ENCODE measurements around the gene TXNIP. TPM values are rescaled to one million over a fixed set of nuclear protein-coding genes. Genes with fewer than 3 reads are reported as not detected.

TXNIP gene
- total RNA-seq, 1 donor from 2014 or later = 157 TPM

DNA sequence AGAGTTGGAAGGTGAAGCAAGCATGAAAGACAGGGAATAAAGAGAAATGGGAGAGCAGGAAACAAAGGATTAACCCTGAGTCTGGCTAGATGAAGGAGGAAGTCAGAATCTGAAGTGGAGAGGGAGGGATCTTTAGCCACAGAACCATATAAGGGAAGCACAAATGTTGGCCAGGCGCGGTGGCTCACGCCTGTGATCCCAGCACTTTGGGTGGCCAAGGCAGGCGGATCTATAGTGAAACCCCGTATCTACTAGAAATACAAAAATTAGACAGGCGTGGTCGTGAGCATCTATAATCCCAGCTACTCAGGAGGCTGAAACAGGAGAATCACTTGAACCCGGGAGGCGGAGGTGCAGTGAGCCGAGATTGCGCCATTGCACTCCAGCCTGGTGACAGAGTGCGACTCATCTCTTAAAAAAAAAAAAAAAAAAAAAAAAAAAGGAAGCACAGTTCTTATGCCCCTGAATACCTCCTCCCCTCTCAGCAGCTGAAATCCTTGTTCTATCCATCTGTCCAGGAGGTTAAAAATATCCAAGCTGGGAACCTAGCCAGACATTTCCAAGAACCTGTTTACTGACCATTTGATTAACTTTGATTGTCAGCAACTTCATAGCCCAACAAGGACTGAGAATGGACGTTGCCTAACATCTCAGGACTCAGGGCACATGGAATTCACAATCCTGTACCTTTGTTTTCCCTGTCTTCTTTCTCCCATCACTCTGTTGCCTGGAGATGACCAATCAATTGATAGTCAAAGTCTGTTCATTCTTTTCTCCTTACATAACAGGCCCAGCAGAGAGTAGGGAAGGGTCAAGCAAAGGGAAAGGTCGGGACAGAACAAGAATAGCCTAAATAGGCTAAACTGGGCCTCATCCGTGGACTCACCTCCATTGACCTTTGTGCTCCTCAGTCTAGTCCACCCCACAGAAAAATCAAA is 10.6 kb downstream of the TXNIP start:
- H3K27ac ChIP-seq (ENCODE audit: low read depth, low read length) = no peak overlapping the region
- peak overlapping the region; percentile 62 for H2AFZ ChIP-seq (ENCODE audit: low read depth, low read length)
- DNase-seq (ENCODE audit: low read depth) = peak; percentile 44
- Mint-ChIP-seq H3K27me3 (ENCODE audit: low read depth, unreplicated experiment) (no peaks in the 10 kb centered on the region), H3K27ac (ENCODE audit: unreplicated experiment) (peak overlapping the region; percentile 80), H3K4me3 (ENCODE audit: unreplicated experiment) (peak overlapping the region; percentile 75), H3K36me3 (ENCODE audit: low read depth, unreplicated experiment) (no peaks in the 10 kb centered on the region), H3K9me3 (ENCODE audit: unreplicated experiment) (no peaks in the 10 kb centered on the region), H3K4me1 (ENCODE audit: low read depth, unreplicated experiment) (peaks cover 19% of the 10 kb centered on the region)
- no peaks in the 10 kb centered on the region for H4K20me1 ChIP-seq (ENCODE audit: insufficient read depth, low read length)
- no peak overlapping the region for H3K4me3 ChIP-seq (ENCODE audit: insufficient read depth, low read depth, low read length)
- H3K4me1 ChIP-seq (ENCODE audit: insufficient read depth, low read length) = peaks cover 12% of the 10 kb centered on the region
- FAIRE-seq = no peak
- H3K27me3 ChIP-seq (ENCODE audit: insufficient read depth, low read length) = no peaks in the 10 kb centered on the region
- H3K79me2 ChIP-seq (ENCODE audit: insufficient read depth, low read length) = no peaks in the 10 kb centered on the region
- H3K4me2 ChIP-seq (ENCODE audit: low read length) = peak overlapping the region; percentile 50
- H3K9me3 ChIP-seq (ENCODE audit: insufficient read depth, low read depth, low read length) = no peaks in the 10 kb centered on the region
- H3K9ac ChIP-seq (ENCODE audit: low read length) = no peak overlapping the region
- H3K36me3 ChIP-seq (ENCODE audit: insufficient read depth, low read length) = no peaks in the 10 kb centered on the region
- TF ChIP-seq EZH2 (IDR thresholded peaks at IDR 0.05; ENCODE audit: insufficient read depth, low read length) (no peak), CTCF (IDR thresholded peaks at IDR 0.05; ENCODE audit: insufficient read depth, low read depth, low read length) (no peak)

DNA sequence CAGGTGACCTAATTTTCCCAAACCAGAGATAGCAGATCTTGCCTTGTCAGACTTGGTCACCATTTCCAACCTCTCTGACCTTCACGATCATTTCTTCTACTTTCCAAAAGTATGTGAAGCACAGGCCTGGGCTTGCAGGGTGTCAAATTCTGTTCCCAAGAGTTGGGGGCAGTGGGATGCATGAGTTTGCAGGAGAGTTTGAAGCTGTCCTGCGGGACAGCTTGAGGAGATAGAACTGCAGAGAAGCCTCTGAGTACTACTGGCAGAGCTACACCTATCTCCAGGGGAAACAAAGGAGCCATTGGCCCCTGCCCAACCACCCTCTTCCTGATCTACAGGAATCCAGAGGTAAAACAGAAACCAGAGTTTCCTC is 11.3 kb downstream of the TXNIP start:
- Histone ChIP-seq H2AFZ (ENCODE audit: low read depth, low read length) (peak overlapping the region; percentile 62), H3K9ac (ENCODE audit: low read length) (no peak overlapping the region), H4K20me1 (ENCODE audit: insufficient read depth, low read length) (no peaks in the 10 kb centered on the region), H3K4me3 (ENCODE audit: insufficient read depth, low read depth, low read length) (no peak overlapping the region), H3K9me3 (ENCODE audit: insufficient read depth, low read depth, low read length) (no peaks in the 10 kb centered on the region), H3K27ac (ENCODE audit: low read depth, low read length) (no peak overlapping the region), H3K36me3 (ENCODE audit: insufficient read depth, low read length) (no peaks in the 10 kb centered on the region), H3K4me2 (ENCODE audit: low read length) (peak overlapping the region; percentile 50), H3K27me3 (ENCODE audit: insufficient read depth, low read length) (no peaks in the 10 kb centered on the region), H3K79me2 (ENCODE audit: insufficient read depth, low read length) (no peaks in the 10 kb centered on the region), H3K4me1 (ENCODE audit: insufficient read depth, low read length) (peaks cover 16% of the 10 kb centered on the region)
- Mint-ChIP-seq H3K27me3 (ENCODE audit: low read depth, unreplicated experiment) (no peaks in the 10 kb centered on the region), H3K9me3 (ENCODE audit: unreplicated experiment) (no peaks in the 10 kb centered on the region), H3K4me1 (ENCODE audit: low read depth, unreplicated experiment) (peaks cover 22% of the 10 kb centered on the region), H3K27ac (ENCODE audit: unreplicated experiment) (peak overlapping the region; percentile 80), H3K4me3 (ENCODE audit: unreplicated experiment) (peak overlapping the region; percentile 75), H3K36me3 (ENCODE audit: low read depth, unreplicated experiment) (no peaks in the 10 kb centered on the region)
- TF ChIP-seq CTCF (IDR thresholded peaks at IDR 0.05; ENCODE audit: insufficient read depth, low read depth, low read length) = no peak
- no peak for TF ChIP-seq EZH2 (IDR thresholded peaks at IDR 0.05; ENCODE audit: insufficient read depth, low read length)
- DNase-seq (ENCODE audit: low read depth) (no peak), FAIRE-seq (no peak)

All from astrocyte (in vitro differentiated cells and primary cell).